Activated B cell treated with CpG ODN at 0.5 μM for 24 hours (primary cell): Measurements from ENCODE around the gene PRDM16. TPM values are rescaled to one million over a fixed set of nuclear protein-coding genes. Genes with fewer than 3 reads are reported as not detected.

Experiments used
- ATAC-seq: fragments of 200-7000 bp; cut with Tn5 transposase; one replicate; pipeline ENCODE4 v1.10.0; 2021; ENCODE audit warnings: low read depth, mild to moderate bottlenecking, moderate library complexity
- CTCF ChIA-PET: fragments of 350-600 bp; sonication (Branson Sonifier 250); formaldehyde crosslinking; loops from one replicate; lab custom pipeline; 2021; ENCODE audit warnings: antibody characterized with exemption; lab: Charles Lee
- POLR2A ChIA-PET: fragments of 350-600 bp; sonication (Branson Sonifier 250); formaldehyde crosslinking; loops from one replicate; lab custom pipeline; 2021; ENCODE audit warnings: antibody characterized with exemption; lab: Charles Lee
- DNase-seq: peaks from one replicate; pipeline ENCODE4 v3.0.0; 2022
- H3K27ac Mint-ChIP-seq: one replicate; pipeline ENCODE4 v1.8.0; 2020; ENCODE audit warnings: mixed read lengths
- H3K27me3 Mint-ChIP-seq: one replicate; pipeline ENCODE4 v1.8.0; 2021; ENCODE audit warnings: mixed read lengths
- H3K36me3 Mint-ChIP-seq: one replicate; pipeline ENCODE4 v1.8.0; 2021; ENCODE audit warnings: low read depth, mixed read lengths
- H3K4me1 Mint-ChIP-seq: one replicate; pipeline ENCODE4 v1.8.0; 2021; ENCODE audit warnings: mixed read lengths
- H3K4me3 Mint-ChIP-seq: one replicate; pipeline ENCODE4 v1.8.0; 2020; ENCODE audit warnings: mild to moderate bottlenecking, mixed read lengths
- H3K9me3 Mint-ChIP-seq: one replicate; pipeline ENCODE4 v1.8.0; 2020; ENCODE audit warnings: mixed read lengths
- CTCF ChIP-seq: fragments of 200-600 bp; IDR thresholded peaks from one replicate; pipeline ENCODE4 v1.8.0; 2022; ENCODE audit warnings: antibody characterized with exemption, mild to moderate bottlenecking
- intact Hi-C: fragments of 100-400 bp; cut with micrococcal nuclease; formaldehyde crosslinking; loops from one replicate; pipeline ENCODE4 v1.15.1; 2024
- total RNA-seq: library from RNA; stranded (reverse); gene quantifications from 2 replicates; pipeline ENCODE4 v1.2.3, GENCODE V29; 2022

PRDM16 gene
- total RNA-seq, 1 donor from 2014 or later = not detected

- no peak for DNase-seq
- H3K9me3 Mint-ChIP-seq = no peaks in the 10 kb centered on the region
Measured at GRCh38 chr1:3093898-3094626, 25.1 kb downstream of the PRDM16 start.

DNA sequence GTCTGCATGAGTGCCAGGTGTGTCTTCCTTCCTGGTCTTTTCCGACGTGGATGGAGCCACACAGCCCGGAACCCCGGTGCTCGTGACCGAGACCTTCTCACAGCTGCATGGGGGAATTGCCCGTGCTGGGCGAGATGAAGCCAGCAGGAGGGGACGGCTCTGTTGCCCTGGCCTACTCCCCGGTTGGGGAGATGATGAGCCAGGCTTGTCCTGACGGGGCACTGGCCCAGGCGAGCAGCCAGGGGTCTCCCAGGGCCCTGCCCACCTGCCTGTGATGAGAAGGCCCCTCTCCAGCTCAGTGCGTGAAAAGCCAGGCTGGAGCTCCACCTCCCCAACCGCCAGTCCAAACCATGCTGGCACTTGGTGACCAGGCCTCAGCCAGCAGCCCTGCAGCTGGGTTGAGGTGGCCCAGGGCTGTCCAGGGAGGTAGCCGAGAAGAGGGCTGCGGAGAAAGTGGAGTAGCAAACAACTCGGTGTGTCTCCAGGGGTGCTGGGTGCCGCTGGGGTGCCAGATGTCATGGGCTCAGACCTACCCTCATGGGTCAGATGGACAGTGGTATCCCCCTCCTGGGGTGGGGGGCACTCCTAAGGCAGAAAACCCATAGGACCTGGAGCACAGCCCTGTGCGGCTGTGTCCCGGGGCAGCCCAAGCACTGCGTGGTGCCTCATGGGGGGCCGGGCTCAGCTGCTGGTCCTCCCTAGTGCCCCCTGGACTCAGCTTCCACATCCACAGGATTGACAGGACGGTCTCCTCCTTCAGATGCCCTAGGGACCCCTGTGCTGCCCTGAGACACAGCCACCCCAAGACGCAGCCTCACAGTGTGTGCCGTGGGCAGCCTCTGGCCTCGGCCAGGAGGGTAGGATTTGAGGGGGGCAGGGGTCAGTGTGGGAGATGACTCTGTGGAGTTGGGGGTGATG lies 26.1 kb downstream of the PRDM16 start:
- no peaks in the 10 kb centered on the region for H3K9me3 Mint-ChIP-seq
- H3K27ac Mint-ChIP-seq = no peak overlapping the region
- no peak for ATAC-seq
- H3K4me1 Mint-ChIP-seq = no peaks in the 10 kb centered on the region
- no peak for TF ChIP-seq CTCF
- no peaks in the 10 kb centered on the region for H3K36me3 Mint-ChIP-seq
- H3K27me3 Mint-ChIP-seq = peaks cover 7% of the 10 kb centered on the region
- POLR2A ChIA-PET = no interaction called here
- H3K4me3 Mint-ChIP-seq = no peak overlapping the region
- intact Hi-C loops = no loop called here
- CTCF ChIA-PET = no interaction called here
- no peak for DNase-seq

More at GRCh38 chr1:3093898-3094626, 25.1 kb downstream of the PRDM16 start:
- no peaks in the 10 kb centered on the region for H3K36me3 Mint-ChIP-seq
- no peak overlapping the region for H3K27ac Mint-ChIP-seq
- TF ChIP-seq CTCF = no peak
- no peak overlapping the region for H3K4me3 Mint-ChIP-seq
- ChIA-PET CTCF (no interaction called here), POLR2A (no interaction called here)
- intact Hi-C loops = no loop called here
- no peak for ATAC-seq
- peaks cover 7% of the 10 kb centered on the region for H3K27me3 Mint-ChIP-seq
- H3K4me1 Mint-ChIP-seq = no peaks in the 10 kb centered on the region

GRCh38 chr1:3096345-3096744 lies 27.3 kb downstream of the PRDM16 start:
- no peaks in the 10 kb centered on the region for H3K4me1 Mint-ChIP-seq
- H3K4me3 Mint-ChIP-seq = no peak overlapping the region
- no peak for TF ChIP-seq CTCF
- H3K27me3 Mint-ChIP-seq = peaks cover 7% of the 10 kb centered on the region
- ChIA-PET CTCF (no interaction called here), POLR2A (no interaction called here)
- ATAC-seq = no peak
- DNase-seq = no peak
- H3K9me3 Mint-ChIP-seq = no peaks in the 10 kb centered on the region
- no peaks in the 10 kb centered on the region for H3K36me3 Mint-ChIP-seq
- no peak overlapping the region for H3K27ac Mint-ChIP-seq
- intact Hi-C loops = no loop called here

GRCh38 chr1:3097231-3097630 lies 28.2 kb downstream of the PRDM16 start:
- no peak for TF ChIP-seq CTCF
- ChIA-PET CTCF (no interaction called here), POLR2A (no interaction called here)
- intact Hi-C loops = no loop called here
- Mint-ChIP-seq H3K27me3 (peaks cover 7% of the 10 kb centered on the region), H3K9me3 (no peaks in the 10 kb centered on the region), H3K36me3 (no peaks in the 10 kb centered on the region), H3K4me3 (no peak overlapping the region), H3K4me1 (no peaks in the 10 kb centered on the region), H3K27ac (no peak overlapping the region)
- no peak for DNase-seq
- ATAC-seq = no peak

DNA sequence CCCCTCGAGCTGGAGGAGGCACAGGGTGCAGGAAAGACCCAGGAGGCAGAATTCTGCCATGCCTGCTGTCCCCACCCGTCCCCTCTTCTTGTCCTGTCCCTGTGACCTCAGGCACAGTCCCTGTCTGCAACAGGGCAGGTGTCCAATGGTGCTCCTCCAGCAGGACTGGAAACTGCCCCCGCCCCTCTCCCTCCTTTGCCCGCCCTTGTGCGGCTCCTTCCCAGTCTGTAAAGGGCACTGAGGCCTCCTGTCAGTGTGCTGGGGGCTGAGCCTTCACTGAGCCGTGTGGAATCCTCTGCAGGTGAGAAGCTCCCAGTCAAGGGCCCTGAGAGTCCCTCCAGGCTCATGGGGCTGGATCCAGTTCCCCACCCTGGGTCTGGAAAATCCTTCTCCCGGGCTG lies 28.9 kb downstream of the PRDM16 start:
- DNase-seq (no peak), ATAC-seq (no peak)
- POLR2A ChIA-PET = no interaction called here
- Mint-ChIP-seq H3K9me3 (no peaks in the 10 kb centered on the region), H3K36me3 (no peaks in the 10 kb centered on the region), H3K4me1 (no peaks in the 10 kb centered on the region), H3K27me3 (peaks cover 7% of the 10 kb centered on the region), H3K4me3 (no peak overlapping the region), H3K27ac (no peak overlapping the region)
- no peak for TF ChIP-seq CTCF
- intact Hi-C loops = no loop called here
- CTCF ChIA-PET = no interaction called here
